ENCODE data around the gene ULK1.

The ULK1 gene

DNA sequence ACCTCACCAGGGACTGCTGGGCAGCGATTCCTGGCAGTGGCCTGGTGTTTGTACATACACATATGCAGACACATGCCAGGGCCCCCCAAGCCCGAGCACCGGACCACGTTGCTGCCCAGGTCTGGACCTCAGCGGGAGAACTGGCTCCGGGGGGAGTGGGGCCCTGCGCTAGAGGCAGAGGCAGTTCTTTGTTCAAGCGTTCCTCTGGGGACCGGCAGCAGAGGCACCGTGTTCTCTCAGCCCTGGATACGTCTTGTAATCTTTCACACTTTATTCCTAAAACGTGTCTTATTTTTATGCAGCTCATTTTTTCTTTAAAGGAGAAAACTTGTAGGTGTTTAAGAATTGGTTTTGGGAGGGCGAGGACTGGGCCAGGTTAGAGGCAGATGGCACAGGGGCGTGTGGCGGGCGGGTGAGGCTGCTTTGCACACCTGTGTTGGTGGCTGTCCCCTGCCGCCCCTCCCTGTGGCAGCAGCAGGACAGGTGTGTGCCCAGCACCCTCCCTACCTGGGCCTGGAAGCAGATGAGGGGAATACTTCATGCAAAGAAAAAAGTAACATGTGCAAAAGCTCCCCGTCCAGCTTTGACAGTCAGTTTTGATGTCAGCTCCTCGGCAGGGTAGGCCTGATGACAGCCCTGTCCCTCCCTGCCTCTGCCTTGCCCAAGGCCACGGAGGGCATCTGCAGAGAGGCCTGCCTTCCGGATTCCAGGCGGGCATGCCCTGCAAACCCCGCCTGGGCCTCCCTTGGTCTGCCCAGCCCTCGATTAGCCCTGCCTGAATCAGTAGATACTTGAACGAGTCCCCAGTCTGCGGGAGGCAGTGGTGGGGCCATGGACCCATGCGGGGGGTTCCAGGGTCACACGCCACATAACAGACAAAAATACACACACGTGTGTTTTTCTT lies 27.7 kb downstream of the ULK1 start:
- no peak for DNase-seq

DNA sequence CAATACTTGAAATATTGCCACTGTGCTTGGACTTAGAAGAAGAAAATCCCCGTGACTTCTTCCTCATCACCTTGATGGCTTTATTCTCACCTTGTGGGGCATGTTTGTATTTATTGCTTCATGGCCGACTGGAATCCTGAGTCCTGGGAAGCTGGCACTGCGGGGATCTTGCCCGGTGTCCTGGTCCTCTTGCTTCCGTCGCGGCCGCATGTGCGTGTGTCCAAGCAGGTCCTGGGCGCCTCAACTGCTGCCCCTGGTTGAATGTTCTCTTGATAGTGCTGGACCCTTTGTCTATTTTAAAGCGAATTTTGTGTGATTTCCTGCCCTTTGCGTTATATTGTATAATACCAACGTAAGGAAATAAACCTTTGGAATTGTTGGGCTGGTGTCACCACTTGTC lies 28.4 kb downstream of the ULK1 start:
- DNase-seq: no peak

DNA sequence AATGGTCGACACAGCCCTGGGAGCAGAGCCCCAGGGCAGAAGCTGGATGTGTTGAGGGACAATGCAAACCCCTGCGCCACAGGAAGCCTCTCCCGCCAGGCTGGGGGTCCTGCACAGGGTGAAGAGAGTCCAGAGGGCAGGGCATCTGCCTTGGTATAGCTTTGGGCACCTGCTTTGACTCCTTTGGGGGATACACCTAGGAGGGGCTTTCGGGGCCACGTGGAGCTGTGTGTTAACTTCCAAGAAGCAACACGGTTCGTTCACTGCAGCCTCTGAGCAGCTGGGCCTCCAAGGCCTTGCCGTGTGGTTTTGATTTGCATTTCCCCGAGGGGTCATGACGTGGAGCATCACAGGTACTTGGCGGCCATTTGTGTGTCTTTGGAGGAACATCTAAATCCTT lies 28.8 kb downstream of the ULK1 start:
- no peak for DNase-seq

DNA sequence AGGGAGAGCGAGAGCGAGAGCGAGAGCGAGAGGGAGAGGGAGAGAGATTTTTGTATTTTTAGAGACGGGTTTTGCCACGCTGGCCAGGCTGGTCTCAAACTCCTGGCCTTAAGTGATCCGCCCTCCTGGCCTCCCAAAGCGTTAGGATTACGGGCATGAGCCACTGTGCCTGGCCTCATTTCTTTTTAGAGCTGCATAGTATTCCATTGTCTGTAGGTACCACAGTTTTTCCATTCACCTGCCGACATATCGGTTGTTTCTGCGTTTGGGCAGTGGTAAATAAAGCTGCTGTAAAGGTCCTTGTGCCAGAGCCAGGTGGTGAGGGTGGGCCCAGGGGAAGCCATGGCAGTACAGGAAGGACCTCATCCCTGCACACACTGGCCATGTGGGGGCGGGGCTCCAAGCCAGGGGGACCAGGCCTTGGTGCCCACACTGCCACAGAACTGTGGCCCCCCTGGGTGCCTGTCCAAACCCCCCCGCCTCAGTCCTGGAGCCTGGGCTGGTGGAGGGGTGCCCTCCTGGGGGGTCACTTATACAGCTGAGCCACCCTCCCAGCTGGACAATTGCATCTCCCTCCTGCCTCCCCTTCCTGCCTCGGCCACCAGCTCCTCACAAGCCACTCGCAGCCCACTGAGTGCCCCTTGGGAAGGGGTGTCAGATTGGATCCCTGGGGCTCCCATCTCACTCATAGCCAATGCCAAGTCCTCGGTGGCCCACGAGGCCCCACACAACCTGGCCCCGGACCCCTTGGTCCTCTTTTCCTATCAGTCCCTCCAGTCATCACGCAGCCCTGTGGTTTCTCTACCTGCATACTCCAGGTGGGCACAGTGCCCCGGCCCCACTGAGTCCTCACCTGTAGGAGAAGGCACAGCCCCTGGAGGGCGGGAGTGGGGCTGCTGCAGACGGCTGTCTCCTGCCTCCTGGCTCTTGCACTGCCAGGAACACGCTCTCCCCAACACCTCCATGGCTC lies 33.0 kb downstream of the ULK1 start:
- DNase-seq: peak; percentile 43

DNA sequence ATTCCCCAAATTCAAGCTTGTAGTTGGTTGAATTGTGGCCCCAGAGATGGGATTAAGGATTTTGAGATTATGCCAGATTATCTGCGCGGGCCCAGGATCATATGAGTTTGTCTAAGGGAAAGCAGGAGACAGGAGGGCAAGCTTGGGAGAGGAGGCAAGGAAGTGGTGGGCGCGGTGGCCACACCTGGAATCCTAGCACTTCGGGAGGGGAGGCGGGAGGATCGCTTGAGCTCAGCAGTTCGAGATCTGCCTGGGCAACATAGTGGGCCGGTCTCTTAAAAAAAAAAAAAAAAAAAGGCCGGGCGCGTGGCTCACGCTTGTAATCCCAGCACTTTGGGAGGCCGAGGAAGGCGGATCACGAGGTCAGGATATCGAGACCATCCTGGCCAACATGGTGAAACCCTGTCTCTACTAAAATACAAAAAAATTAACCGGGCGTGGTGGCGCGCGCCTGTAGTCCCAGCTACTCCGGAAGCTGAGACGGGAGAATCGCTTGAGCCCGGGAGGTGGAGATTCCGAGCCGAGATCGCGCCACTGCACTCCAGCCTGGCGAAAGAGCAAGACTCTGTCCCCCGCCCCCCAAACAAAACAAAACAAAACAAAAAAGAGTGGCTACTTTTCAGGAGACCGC lies 33.8 kb downstream of the ULK1 start:
- peak; percentile 79 for DNase-seq

DNA sequence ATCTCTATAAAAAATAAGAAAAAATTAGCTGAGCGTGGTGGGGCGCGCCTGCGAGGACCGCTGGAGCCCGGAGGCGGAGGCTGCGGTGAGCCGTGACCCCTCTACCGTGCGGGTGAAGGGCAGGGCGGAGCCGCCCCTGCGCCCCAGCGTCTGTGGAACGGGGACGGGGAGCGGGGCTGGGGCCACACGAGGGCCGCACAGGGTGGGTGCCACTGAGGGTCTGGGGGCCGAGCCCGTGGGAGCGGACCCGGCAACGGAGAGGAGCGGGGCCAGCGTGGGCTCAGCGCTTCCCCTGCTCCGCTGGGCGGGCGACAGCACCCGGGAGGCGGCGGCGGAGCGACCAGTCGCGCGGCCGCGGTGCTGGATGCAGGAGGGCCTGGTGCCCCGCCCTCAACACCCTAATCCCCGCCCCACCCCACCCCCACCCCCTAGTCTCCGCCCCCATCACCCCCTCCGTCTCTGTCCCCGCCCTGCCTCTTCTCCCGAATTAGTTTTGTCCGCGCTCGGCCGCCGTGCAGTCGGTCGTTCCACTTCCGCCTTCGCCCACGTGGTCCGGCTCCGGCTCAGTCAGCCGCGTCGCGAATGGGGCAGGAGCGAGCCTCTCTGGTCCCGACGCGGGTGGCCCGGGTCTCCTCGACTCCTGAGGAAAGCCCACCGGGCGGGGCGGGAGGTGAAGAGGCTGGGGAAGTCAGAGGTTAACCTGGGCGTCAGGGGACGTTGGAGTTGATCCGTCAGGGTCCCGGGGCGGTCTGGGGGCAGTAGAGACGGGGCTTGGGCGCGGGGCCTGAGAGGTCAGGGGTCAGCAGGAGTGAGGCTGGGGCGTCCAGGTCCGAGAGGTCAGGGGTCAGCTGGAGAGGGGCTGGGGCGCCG lies 34.5 kb downstream of the ULK1 start, which contains the start of gene PUS1:
Gene PUS1 (plus strand): TSS at position 566 of the 870 bp plus-strand sequence. CDS start 447 bp downstream, outside the sequence.
- DNase-seq: peak; percentile 98

DNA sequence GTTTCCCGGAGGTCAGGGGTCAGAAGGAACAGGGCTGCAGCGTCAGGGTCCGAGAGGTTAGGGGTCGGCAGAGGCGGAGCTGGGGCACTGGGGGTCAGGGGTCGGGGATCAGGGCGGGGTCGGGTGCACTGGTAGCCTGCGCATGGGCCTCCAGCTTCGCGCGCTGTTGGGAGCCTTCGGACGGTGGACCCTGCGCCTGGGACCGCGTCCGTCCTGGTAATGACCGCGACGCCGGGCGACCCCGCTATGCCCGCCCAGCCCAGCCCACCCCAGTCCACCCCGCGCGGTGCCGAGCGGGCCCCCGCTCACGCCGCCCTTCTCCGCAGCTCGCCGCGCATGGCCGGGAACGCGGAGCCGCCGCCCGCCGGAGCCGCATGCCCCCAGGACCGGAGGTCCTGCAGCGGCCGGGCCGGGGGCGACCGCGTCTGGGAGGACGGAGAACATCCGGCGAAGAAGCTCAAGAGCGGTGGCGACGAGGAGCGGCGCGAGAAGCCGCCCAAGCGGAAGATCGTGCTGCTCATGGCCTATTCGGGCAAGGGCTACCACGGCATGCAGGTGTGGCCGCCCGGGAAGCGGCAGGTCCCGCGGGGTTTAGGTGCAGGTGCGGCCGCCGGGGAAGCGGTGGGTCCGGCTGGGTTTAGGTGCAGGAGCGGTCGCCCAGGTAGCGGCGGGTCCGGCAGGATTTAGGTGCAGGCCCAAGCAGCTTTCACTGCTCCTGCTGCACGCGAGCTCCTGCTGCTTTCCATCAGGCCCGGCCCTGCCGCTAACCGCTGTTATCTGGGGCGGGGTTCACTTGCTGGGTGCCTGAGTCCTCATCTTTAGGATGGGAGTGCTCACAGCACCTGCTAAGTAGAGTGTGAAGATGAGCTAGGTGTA lies 35.4 kb downstream of the ULK1 start:
- DNase-seq: peak; percentile 70

DNA sequence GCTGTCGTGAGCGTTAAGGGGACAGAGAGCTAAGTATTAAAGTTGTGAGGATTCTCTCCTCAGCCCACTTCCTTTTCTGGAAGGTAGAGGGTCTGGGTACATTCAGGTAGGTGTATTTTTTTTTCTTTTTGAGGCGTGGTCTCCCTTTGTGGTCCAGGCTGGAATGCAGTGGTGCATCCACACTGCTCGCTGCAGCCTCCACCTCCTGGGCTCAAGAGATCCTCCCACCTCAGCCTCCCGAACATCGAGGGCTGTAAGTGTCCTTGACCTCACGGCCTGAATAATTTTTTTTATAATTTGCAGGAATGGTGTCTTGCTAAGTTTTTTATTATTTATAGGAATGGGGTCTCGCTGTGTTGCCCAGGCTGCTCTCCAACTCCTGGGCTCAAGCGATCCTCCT lies 36.1 kb downstream of the ULK1 start:
- DNase-seq: no peak

DNA sequence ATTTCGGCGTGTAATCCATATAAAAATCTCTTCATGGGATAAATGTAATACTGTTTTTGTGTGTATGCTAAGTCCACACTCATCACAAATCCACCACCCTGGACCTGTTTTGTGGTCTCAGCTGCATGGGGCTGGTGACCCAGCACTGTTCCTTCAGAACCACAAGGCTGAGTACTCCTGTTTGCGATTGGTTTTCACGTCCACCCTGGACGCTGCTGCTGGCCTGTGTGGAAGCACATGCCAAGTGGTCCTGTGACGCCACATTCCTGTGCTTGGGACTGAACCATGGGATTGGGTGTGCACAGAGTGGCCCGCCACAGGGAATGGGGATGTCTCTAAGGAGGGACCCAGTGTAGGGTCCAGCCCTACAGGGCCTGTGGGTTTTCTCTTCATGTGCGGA lies 39.0 kb downstream of the ULK1 start:
- no peak for DNase-seq

DNA sequence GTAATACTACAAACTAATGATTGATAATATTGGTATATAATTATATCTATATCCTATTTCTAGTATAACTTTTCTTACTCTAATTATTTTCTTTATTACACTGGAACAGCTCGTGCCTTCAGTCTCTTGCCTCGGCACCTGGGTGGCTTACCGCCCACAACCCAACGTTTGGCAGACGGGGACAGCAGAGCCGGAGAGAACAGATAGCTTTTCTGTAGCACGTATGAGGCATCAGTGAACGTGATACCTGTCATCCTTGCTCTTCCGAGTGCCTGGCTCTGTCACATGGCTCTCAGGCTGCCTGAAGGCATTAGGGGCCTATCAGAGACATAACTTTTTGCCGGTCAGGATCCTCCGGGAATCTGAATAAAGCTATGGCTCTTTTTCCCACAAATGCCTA lies 40.1 kb downstream of the ULK1 start:
- no peak for DNase-seq

DNA sequence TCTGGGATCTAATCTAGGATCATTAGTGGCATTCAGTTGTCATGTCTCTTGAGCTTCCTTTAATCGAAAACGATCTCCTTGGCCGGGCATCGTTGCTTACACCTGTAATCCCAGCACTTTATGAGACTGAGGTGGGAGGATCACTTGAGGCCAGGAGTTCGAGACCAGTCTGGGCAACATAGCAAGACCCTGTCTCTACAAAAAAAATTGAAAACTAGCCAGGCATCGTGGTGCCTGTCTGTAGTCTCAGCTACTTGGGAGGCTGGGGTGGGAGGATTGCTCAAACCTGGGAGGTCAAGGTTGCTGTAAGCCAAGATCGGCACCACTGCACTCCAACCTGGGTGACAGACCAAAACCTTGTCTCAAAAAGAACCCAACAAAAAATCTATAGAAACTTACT lies 43.7 kb downstream of the ULK1 start:
- no peak for DNase-seq

DNA sequence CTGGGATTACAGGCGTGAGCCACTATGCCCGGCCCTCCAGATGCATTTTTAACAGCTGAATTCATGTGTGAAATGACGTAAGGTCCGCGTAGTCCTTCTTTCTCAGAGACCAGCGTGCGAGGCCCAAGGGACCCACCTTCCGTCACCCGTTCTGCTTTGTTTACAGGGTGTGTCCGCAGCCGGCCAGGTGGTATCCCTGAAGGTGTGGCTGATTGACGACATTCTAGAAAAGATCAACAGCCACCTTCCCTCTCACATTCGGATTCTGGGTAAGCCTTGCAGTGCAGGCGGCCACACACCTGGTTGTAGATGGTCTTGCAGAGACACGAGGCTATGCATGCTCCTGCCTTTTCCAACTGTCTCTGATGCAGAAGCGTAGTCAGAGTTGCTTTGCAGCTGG lies 44.6 kb downstream of the ULK1 start:
- no peak for DNase-seq

DNA sequence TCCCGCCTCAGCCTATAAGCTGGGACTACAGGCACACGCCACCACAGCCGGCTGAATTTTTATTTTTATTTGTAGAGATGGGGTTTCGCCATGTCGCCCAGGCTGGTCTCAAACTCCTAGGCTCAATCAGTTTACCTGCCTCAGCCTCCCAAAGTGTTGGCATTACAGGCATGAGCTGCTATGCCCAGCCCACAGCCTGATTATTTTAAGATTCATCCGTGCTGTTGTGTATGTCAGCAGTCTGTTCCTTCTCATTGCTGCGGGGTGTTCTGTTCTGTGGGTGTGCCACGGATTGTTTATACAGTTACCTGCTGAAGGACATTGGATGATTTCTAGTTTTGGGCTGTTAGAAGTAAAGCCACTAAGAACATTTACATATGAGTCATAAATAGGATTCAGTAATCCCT lies 45.7 kb downstream of the ULK1 start:
- DNase-seq: no peak

DNA sequence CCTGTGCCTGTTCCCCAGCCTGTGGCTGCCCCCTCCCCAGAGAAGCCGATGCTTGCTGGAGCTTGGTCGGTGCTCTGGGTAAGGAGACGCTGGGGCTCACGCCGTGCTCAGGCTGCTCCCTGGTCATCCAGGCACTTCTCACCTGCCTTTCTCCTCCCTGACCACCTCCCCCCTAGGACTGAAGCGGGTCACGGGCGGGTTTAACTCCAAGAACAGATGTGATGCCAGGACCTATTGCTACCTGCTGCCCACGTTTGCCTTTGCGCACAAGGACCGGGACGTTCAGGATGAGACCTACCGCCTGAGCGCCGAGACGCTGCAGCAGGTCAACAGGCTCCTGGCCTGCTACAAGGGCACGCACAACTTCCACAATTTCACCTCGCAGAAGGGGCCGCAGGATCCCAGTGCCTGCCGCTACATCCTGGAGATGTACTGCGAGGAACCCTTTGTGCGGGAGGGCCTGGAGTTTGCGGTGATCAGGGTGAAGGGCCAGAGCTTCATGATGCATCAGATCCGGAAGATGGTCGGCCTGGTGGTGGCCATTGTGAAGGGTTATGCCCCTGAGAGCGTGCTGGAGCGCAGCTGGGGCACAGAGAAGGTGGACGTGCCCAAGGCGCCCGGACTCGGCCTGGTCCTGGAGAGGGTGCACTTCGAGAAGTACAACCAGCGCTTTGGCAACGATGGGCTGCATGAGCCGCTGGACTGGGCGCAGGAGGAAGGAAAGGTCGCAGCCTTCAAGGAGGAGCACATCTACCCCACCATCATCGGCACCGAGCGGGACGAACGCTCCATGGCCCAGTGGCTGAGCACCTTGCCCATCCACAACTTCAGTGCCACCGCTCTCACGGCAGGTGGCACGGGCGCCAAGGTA lies 46.9 kb downstream of the ULK1 start:
- no peak for DNase-seq

DNA sequence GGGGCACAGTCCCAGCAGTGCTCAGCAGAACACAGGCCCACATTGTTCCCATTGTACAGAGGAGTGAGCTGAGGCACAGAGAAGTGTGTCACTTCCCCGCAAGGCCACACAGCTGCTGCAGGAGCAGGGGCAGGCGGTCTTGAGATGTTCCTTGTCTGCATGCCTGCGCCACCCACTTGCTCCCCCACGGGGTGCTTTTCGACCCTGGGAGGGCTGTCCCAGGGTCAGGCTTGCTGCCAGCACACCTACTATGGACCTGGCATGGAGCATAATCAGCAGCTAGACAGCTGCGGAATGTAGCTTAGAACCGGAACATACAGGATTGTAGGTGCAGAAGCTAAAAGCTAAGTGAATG lies 47.5 kb downstream of the ULK1 start:
- no peak for DNase-seq

DNA sequence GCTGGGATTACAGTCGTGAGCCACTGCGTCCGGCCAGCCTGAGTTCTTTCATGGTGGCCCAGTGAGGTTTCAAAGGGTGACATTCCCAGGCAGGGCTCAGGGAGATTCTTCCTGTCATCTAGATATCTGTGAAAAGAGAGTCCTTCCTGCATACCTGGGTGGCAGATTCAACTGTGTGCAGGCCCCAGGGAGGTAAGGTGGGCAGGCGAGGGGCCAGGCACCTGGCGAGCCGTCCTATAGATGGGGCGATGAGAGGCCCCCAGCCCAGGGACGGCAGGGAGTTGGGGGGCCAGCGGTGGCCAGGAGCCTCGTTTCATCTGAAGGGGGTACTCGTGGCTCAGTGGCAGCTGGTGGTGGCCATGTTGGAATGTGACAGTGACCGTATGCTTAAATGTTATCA lies 48.2 kb downstream of the ULK1 start:
- no peak for DNase-seq

DNA sequence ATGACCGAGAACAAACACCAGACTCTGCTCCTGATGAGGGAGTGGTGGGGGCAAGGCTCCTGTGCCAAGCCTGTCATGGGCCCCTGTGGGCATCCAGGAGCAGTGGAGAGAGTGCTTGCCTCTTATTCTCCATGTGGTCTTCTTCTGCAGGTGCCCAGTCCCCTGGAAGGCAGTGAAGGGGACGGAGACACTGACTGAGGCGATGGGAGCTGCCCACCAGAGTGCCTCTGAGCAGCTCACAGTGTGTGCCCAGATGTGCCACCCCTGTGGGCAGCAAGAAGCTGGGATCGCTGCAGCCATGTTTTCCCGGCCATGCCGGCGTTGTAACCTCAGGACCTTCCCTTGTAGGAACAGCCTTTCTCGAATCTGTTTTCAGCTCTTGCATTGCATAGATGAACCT lies 49.0 kb downstream of the ULK1 start:
- DNase-seq: no peak

DNA sequence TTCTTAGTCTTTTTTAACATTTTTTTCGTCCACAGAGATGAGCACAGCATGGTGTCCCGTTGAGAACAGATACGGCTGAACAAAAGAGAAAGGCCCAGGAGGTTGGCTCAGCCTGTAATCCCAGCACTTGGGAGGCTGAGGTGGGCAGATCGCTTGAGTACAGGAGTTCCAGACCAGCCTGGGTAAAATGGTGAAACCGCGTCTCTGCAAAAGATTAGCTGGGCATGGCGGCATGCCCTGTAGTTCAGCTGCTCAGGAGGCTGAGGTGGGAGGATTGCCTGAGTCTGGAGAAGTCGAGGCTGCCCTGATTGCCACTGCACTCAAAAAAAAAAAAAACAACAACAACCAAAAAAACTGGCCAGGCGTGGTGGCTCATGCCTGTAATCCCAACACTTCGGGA lies 49.5 kb downstream of the ULK1 start:
- no peak for DNase-seq

DNA sequence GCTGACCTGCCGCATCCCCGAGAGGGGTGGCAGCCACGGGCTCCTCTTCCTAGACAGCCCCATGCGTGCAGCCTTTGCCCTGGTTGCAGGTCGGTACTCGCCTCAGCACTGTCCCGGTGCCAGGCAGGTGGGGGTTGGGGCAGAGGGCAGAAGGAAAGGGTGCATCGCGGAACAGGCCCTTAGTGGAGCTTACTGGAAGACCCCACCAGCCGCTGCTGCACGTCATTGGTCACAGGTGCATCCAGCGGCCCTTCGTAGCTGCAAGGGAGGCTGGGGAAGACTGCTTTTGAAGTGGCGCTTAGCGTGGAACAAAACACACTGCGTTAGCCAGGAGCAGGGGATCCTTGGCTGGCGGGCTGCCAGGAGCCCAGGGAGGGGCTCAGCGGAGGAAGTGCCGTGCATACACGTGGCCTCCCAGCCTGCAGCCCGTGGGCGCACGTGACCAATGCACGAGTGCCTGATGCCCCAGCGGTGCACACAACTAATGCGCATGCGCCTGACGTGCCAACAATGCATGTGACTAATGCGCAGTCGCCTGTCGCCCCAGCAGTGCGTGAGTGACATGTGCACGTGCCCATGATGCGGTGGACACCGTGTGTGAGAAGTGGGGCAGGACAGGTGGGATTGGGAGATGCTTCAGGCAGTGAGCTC lies 50.3 kb downstream of the ULK1 start:
- no peak for DNase-seq

DNA sequence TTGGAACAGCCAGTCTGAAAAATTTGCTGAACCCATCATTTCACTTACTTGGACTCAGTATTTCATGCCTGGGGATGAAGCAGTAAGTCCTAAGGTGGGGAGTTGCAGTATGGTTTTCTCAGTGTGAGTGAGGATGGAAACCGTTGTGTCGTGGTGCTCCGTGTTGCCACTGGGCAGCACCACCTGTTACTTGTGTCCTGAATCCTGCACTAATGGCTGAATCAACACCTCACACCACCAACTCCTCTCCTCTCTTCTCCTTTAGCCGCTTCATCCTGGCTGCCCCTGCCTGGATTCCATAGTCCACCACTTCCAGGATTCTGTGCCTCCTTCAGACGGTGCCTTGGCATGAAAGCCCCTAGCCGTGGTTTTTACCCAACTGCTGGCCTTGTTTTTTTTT lies 52.3 kb downstream of the ULK1 start:
- no peak for DNase-seq
